Activated naive CD4-positive, alpha-beta T cell (primary cell): Measurements from ENCODE around the gene MDFI.

Source experiments
- DNase-seq, 4 experiments: peaks; one replicate each; lab custom pipeline; 2025; lab: John Stamatoyannopoulos, UW

Gene MDFI

GRCh38 chr6:41672816-41673703, 34.8 kb downstream of the MDFI start:
- no peak for DNase-seq

- DNase-seq, result no peak
Observed at GRCh38 chr6:41673704-41674000, 35.4 kb downstream of the MDFI start.

- no peak for DNase-seq
Observed at GRCh38 chr6:41674231-41675000, 36.1 kb downstream of the MDFI start.

- no peak for DNase-seq
Observed at GRCh38 chr6:41675176-41675775, 37.0 kb downstream of the MDFI start.

- no peak for DNase-seq
Observed at GRCh38 chr6:41675992-41676391, 37.7 kb downstream of the MDFI start.

GRCh38 chr6:41676431-41676830, 38.2 kb downstream of the MDFI start:
- DNase-seq, result no peak

GRCh38 chr6:41677124-41677921, 39.1 kb downstream of the MDFI start:
- no peak for DNase-seq

- DNase-seq, result no peak
Observed at GRCh38 chr6:41678511-41679084, 40.3 kb downstream of the MDFI start.

GRCh38 chr6:41679696-41680095, 41.4 kb downstream of the MDFI start:
- DNase-seq, result no peak

GRCh38 chr6:41680182-41680965, 42.1 kb downstream of the MDFI start:
- no peak for DNase-seq

GRCh38 chr6:41682056-41682477, 43.8 kb downstream of the MDFI start:
- DNase-seq, result peak; percentile 11 to 61 (median 37)

GRCh38 chr6:41682497-41683272, 44.4 kb downstream of the MDFI start:
- peak in 1 of 4 experiments; percentile 13 for DNase-seq

GRCh38 chr6:41683273-41683522, 44.9 kb downstream of the MDFI start:
- DNase-seq, result no peak

GRCh38 chr6:41683523-41684310, 45.4 kb downstream of the MDFI start:
- DNase-seq, result peak; percentile 49 to 75 (median 70)

- no peak for DNase-seq
Observed at GRCh38 chr6:41684311-41685180, 46.3 kb downstream of the MDFI start.

- DNase-seq, result no peak
Observed at GRCh38 chr6:41685641-41686380, 47.5 kb downstream of the MDFI start.

GRCh38 chr6:41687501-41688175, 49.4 kb downstream of the MDFI start:
- no peak for DNase-seq
